Effector memory CD8-positive, alpha-beta T cell (primary cell): ENCODE measurements around the gene ECEL1.

Experiments used
- ATAC-seq: fragments of 150-1000 bp; cut with Tn5 transposase; replicated peaks from 2 replicates; pipeline ENCODE4 v1.10.0; 2021; ENCODE audit warnings: mild to moderate bottlenecking, moderate library complexity
- DNase-seq, 3 experiments: peaks; one replicate each; pipeline ENCODE4 v3.0.0; 2021
- H3K27ac Mint-ChIP-seq, 2 donors: one replicate each; pipeline ENCODE4 v1.8.0; 2022; ENCODE audit warnings: mild to moderate bottlenecking in 2 of 2, mixed read lengths in 2 of 2, moderate library complexity in 2 of 2
- H3K27me3 Mint-ChIP-seq, 2 donors: one replicate each; pipeline ENCODE4 v1.8.0; 2022; ENCODE audit warnings: mixed read lengths in 2 of 2
- H3K36me3 Mint-ChIP-seq: one replicate; pipeline ENCODE4 v1.8.0; 2022; ENCODE audit warnings: mild to moderate bottlenecking, moderate library complexity, mixed read lengths; ENCODE audit not compliant: insufficient read depth
- H3K4me1 Mint-ChIP-seq, 2 donors: one replicate each; pipeline ENCODE4 v1.8.0; 2022; ENCODE audit warnings: low read depth in 2 of 2, mixed read lengths in 2 of 2
- H3K4me3 Mint-ChIP-seq, 2 donors: one replicate each; pipeline ENCODE4 v1.8.0; 2022; ENCODE audit warnings: mild to moderate bottlenecking in 2 of 2, mixed read lengths in 2 of 2, moderate library complexity in 2 of 2
- H3K9me3 Mint-ChIP-seq, 2 donors: one replicate each; pipeline ENCODE4 v1.8.0; 2022; ENCODE audit warnings: mixed read lengths in 2 of 2

The ECEL1 gene

GRCh38 chr2:232501794-232502390 lies 14.3 kb upstream of the ECEL1 start:
- Mint-ChIP-seq H3K36me3 (no peaks in the 10 kb centered on the region), H3K27ac (no peak overlapping the region), H3K4me3 (peak overlapping the region in 1 of 2 donors; percentile 81), H3K27me3 (peaks cover 56 to 97% of the 10 kb centered on the region in 2 donors), H3K4me1 (peaks cover 4% of the 10 kb centered on the region in 2 donors), H3K9me3 (no peaks in the 10 kb centered on the region)
- DNase-seq (no peak), ATAC-seq (no peak)

DNA sequence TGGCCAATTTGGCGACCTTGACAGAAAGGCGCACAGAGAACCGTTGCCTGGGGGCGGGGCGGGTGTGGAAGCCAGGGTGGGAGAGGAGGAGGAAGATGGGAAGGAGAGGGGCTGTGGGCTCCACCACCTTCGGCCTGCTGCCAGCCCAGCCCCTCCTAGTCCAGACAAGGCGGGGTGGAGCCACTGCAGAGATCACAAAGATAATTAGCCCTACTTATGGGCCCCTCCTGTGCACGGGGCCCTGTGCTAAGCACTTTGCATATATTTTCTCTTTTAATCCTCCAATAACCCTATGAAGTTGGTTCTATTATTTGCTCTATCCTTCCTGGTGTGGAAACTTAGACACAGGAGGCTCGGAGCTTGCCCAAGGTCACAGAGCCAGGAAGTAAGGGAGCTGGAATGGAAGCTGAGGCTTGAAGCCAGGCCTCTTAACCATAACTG lies 13.7 kb upstream of the ECEL1 start:
- DNase-seq (no peak), ATAC-seq (no peak)
- Mint-ChIP-seq H3K4me1 (peaks cover 4% of the 10 kb centered on the region in 2 donors), H3K27me3 (peaks cover 55 to 92% of the 10 kb centered on the region in 2 donors), H3K9me3 (no peaks in the 10 kb centered on the region), H3K4me3 (no peak overlapping the region), H3K27ac (no peak overlapping the region), H3K36me3 (peaks cover 1% of the 10 kb centered on the region)

DNA sequence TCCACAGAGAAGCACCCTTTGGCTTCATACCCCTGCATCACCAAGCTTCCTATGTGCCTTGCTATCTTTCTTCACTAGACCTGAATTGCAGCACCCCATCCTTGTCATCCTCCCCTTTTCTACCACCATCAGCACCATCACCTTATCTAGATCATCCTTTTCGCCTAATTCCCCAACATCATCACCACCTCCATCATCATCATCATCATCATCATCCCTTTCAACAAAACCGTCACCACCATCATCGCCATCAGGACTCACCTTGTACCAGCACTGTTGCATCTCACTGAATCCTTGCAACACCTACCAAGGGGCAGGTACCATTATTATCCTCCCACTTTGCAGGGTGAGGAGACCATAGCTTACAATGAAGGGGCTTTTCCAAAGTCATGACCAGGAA lies 10.8 kb upstream of the ECEL1 start:
- H3K36me3 Mint-ChIP-seq = peaks cover 3% of the 10 kb centered on the region
- DNase-seq = no peak
- no peak overlapping the region for H3K4me3 Mint-ChIP-seq
- ATAC-seq = no peak
- H3K27me3 Mint-ChIP-seq = peaks cover 34 to 71% of the 10 kb centered on the region in 2 donors
- H3K4me1 Mint-ChIP-seq = peaks cover 4% of the 10 kb centered on the region in 2 donors
- no peak overlapping the region for H3K27ac Mint-ChIP-seq
- H3K9me3 Mint-ChIP-seq = no peaks in the 10 kb centered on the region

DNA sequence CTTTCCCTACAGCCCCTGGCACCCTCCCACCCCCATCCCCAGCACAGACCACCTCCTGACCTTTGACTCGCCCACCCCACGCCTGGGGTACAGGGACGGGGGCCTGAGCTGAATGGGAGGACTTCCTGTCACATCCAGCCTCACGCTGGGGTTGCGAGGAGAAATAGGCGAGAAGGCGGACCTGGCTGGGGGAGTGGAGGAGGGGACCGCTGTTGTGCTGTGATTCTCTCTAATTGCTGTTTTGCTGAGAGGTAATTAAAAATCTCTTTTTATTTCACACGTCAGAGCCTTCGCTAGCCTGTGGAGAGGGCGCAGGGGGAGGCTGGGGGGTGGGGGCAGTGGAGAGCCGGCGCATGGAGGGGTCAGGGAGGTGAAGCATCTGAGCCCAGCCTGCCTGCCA lies 9.7 kb upstream of the ECEL1 start:
- Mint-ChIP-seq H3K36me3 (peaks cover 3% of the 10 kb centered on the region), H3K9me3 (no peaks in the 10 kb centered on the region), H3K27ac (no peak overlapping the region), H3K4me1 (peaks cover 0 to 1% of the 10 kb centered on the region in 2 donors), H3K27me3 (peaks cover 35 to 73% of the 10 kb centered on the region in 2 donors), H3K4me3 (no peak overlapping the region)
- ATAC-seq (no peak), DNase-seq (no peak)

DNA sequence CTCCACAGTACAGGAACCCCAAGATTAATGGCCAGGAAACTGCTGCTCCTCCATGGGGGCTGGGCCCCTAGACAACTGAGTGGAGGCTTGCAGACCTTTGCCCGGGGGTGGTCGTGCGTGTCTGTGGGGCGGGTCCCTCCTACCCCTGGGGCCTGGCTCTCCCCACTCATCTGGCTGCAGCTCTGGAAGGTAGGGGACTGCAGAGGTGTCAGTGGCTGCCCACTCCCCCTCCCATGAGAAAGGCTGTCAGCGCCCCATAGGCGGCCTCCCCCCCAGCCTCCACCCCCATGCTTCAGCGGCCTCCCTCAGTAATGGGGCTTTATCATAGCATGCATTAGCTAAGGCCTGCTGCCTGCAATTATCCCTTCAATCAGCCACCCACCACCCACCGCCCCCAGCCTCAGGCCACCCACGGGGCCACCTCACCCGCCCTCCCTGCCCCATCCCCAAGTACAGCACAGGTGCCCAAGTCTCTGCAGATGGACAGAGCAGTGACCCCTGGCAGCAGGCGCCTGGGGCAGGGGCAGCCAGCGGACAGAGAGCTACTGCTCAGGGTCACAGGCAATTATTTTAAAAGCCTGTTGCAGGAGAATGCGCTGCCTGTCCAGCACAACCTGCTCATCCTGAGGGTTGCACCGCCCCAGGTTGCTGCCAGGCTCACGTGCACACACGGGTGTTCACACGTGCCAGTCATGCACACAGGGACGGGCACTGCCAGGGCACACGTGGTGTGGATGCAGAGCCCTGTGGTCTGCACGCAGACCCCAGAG lies 9.1 kb upstream of the ECEL1 start:
- Mint-ChIP-seq H3K27me3 (peaks cover 37 to 73% of the 10 kb centered on the region in 2 donors), H3K4me1 (no peaks in the 10 kb centered on the region), H3K27ac (no peak overlapping the region), H3K36me3 (peaks cover 3% of the 10 kb centered on the region), H3K9me3 (no peaks in the 10 kb centered on the region), H3K4me3 (no peak overlapping the region)
- DNase-seq = no peak
- no peak for ATAC-seq

DNA sequence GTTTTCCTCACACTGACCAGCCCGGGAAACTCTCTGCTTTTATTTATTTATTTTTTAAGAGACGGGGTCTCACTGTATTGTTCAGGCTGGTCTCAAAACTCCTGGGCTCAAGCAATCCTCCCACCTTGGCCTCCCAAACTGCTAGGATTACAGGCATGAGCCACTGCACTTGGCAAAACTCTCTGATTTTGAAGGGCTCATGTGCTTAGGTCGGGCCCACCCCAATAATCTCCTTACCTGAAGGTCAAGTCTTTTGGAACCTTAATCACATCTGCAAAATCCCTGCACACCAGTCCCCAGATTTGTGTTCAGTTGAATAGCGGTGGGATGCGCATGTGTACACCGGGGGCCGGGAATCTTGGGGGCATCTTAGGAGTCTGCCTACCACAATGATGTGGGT lies 7.7 kb upstream of the ECEL1 start:
- H3K4me1 Mint-ChIP-seq = no peaks in the 10 kb centered on the region
- peaks cover 42 to 73% of the 10 kb centered on the region in 2 donors for H3K27me3 Mint-ChIP-seq
- H3K4me3 Mint-ChIP-seq = no peak overlapping the region
- H3K36me3 Mint-ChIP-seq = peaks cover 3% of the 10 kb centered on the region
- no peak overlapping the region for H3K27ac Mint-ChIP-seq
- DNase-seq = no peak
- no peak for ATAC-seq
- H3K9me3 Mint-ChIP-seq = no peaks in the 10 kb centered on the region

DNA sequence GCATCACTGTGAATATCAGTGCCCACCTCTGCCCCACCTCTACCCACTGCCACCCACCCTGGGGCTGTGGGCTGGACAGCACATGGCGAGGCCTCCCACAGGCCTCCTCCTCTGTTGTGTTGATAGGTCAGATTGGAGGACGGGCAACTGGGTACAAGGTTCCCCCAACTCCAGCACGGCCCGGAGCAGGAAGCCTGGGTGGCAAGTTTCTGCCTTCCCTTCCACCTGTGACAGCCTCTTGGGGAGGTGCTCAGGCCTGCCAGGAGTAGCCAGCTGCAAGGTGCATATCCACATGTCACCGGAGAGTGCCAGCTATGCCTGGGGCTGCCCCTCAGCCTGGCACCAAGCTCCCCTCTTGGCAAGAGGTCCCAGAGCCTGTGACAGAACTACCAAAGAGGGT lies 6.9 kb upstream of the ECEL1 start:
- H3K27ac Mint-ChIP-seq = no peak overlapping the region
- no peak overlapping the region for H3K4me3 Mint-ChIP-seq
- H3K4me1 Mint-ChIP-seq = no peaks in the 10 kb centered on the region
- DNase-seq = no peak
- H3K36me3 Mint-ChIP-seq = peaks cover 3% of the 10 kb centered on the region
- H3K27me3 Mint-ChIP-seq = peaks cover 42 to 73% of the 10 kb centered on the region in 2 donors
- ATAC-seq = no peak
- H3K9me3 Mint-ChIP-seq = no peaks in the 10 kb centered on the region

DNA sequence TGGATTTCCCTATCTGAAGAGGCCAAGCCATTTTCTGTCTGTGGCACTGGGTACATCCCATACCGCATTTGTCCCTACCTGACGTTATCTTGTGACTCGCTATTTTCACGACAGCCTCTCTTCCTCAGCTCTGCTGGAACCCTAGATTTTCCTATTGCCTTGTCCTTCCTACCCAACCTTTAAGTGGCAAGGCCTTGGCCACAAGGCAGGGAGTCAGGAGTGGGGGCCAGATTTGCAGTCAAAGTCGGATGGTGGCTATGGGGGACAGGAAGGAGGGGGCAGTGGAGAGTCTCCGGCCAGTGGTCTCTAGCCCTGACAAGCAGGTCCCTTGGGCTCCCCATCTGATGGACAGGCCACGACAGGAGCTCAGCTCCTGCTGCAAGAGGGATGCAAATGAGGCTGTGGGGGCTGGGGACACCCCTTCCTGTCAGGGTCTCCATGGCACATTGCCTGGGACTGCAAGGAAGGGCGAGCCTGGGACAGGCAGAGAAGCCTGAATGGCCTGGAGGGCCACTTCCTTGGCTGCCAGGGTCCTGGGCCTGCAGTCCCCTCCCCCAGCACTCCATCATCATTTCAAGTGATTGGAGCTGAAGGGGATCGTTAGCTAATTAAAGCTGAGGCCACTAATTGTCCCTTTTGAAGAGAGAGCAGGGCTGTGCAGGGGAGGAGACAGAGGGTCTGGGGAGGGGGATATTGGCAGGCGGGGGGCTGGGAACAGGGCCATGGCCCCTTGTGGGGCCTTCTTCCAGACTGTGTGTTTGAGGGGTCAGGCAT lies 6.3 kb upstream of the ECEL1 start:
- peaks cover 0 to 1% of the 10 kb centered on the region in 2 donors for H3K4me1 Mint-ChIP-seq
- no peaks in the 10 kb centered on the region for H3K9me3 Mint-ChIP-seq
- no peak overlapping the region for H3K27ac Mint-ChIP-seq
- no peak overlapping the region for H3K4me3 Mint-ChIP-seq
- peaks cover 3% of the 10 kb centered on the region for H3K36me3 Mint-ChIP-seq
- DNase-seq = no peak
- no peak for ATAC-seq
- H3K27me3 Mint-ChIP-seq = peaks cover 46 to 73% of the 10 kb centered on the region in 2 donors

- H3K4me3 Mint-ChIP-seq = no peak overlapping the region
- H3K27me3 Mint-ChIP-seq = peaks cover 44 to 73% of the 10 kb centered on the region in 2 donors
- peaks cover 0 to 4% of the 10 kb centered on the region in 2 donors for H3K4me1 Mint-ChIP-seq
- H3K27ac Mint-ChIP-seq = no peak overlapping the region
- DNase-seq (no peak), ATAC-seq (no peak)
- H3K36me3 Mint-ChIP-seq = peaks cover 3% of the 10 kb centered on the region
- H3K9me3 Mint-ChIP-seq = no peaks in the 10 kb centered on the region
Measured at GRCh38 chr2:232492963-232493700, 5.5 kb upstream of the ECEL1 start.

- Mint-ChIP-seq H3K9me3 (no peaks in the 10 kb centered on the region), H3K36me3 (peaks cover 3% of the 10 kb centered on the region), H3K27me3 (peaks cover 44 to 67% of the 10 kb centered on the region in 2 donors), H3K4me1 (peaks cover 0 to 4% of the 10 kb centered on the region in 2 donors), H3K27ac (no peak overlapping the region), H3K4me3 (no peak overlapping the region)
- ATAC-seq = no peak
- no peak for DNase-seq
Measured at GRCh38 chr2:232492236-232492848, 4.7 kb upstream of the ECEL1 start.

GRCh38 chr2:232491139-232491780 lies 3.6 kb upstream of the ECEL1 start:
- peaks cover 44 to 63% of the 10 kb centered on the region in 2 donors for H3K27me3 Mint-ChIP-seq
- H3K27ac Mint-ChIP-seq = no peak overlapping the region
- peaks cover 0 to 4% of the 10 kb centered on the region in 2 donors for H3K4me1 Mint-ChIP-seq
- ATAC-seq = no peak
- no peak for DNase-seq
- no peaks in the 10 kb centered on the region for H3K9me3 Mint-ChIP-seq
- H3K4me3 Mint-ChIP-seq = no peak overlapping the region
- peaks cover under 1% of the 10 kb centered on the region for H3K36me3 Mint-ChIP-seq

DNA sequence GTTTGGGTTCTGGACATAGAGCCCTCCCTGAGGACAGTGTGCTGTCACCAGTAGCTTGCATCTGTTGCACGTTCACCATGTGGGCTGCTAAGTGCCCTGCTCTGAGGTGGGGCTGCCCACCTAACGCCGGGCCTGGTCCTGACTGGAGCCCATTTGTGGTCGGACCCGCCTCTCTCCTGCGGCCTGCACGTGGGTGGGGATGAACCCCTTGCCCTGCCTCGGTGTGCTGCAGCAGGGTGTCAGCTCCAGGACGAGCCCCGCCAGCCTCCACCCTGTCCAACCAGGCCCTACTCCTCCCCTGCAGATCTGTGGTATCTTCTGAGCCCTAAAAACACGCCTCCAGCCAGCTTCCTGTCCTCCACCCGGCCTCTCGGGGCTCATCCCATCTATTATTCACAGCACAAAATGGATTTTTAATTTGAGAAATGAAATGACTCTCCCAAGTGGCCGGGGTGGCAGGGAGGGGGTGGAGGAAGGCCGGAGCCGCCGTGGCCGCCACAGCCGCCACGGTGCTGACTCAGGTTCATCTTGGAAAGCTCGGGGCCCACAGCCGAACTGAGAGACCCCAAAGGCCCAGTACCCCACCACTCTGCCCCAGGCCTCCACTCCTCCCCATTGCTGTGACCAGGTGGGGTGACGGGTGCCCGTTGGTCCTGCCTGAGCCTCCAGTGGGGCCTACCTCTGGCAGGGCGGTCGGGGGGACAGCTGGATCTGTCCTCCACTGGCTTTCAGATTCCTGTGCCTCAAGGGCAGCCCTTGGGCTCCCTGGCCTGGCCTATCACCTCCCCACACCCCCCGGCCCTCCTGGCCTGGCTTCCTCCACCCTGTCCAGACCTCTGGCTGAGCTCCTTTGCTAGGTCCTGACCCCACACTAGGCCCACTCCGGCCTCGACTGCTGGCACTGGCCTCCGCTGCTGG lies 2.8 kb upstream of the ECEL1 start:
- DNase-seq (no peak), ATAC-seq (no peak)
- H3K27me3 Mint-ChIP-seq = peaks cover 46 to 68% of the 10 kb centered on the region in 2 donors
- no peaks in the 10 kb centered on the region for H3K9me3 Mint-ChIP-seq
- no peak overlapping the region for H3K27ac Mint-ChIP-seq
- peaks cover under 1 to 4% of the 10 kb centered on the region in 2 donors for H3K4me1 Mint-ChIP-seq
- H3K4me3 Mint-ChIP-seq = no peak overlapping the region
- H3K36me3 Mint-ChIP-seq = no peaks in the 10 kb centered on the region
